ENCODE measurements around the gene TRIM68. TPM values are rescaled to one million over a fixed set of nuclear protein-coding genes. Genes with fewer than 3 reads are reported as not detected.

The TRIM68 gene
- 8.8 and 12.2 TPM in 2 replicates for total RNA-seq (2014; rRNA removed; shearing (Covaris generic))
- polyA plus RNA-seq (2015; cell fraction: cytosol; rRNA removed) = 12.1 and 20.5 TPM in 2 replicates
- 20.4 and 21.7 TPM in 2 replicates for polyA plus RNA-seq (2015; cell fraction: nucleus; rRNA removed)

GRCh38 chr11:4607781-4608666 lies at the start of gene TRIM68:
Gene TRIM68 (minus strand): TSS chr11:4608231. CDS start chr11:4605504, 2,727 bp downstream.
- DNase-seq (ENCODE audit: low read depth, low spot score) = peak; percentile 96
- in situ Hi-C loops (cut with HindIII; ENCODE audit: low pct_unique_long_range_greater_than_20kb, low sequenced_read_pairs) = no loop called here

- no peak for DNase-seq (ENCODE audit: low read depth, low spot score)
- in situ Hi-C loops (cut with HindIII; ENCODE audit: low pct_unique_long_range_greater_than_20kb, low sequenced_read_pairs) = no loop called here
Measured at GRCh38 chr11:4654635-4655369, 46.8 kb upstream of the TRIM68 start.

GRCh38 chr11:4647766-4648165 lies 39.7 kb upstream of the TRIM68 start:
- no peak for DNase-seq (ENCODE audit: low read depth, low spot score)
- in situ Hi-C loops (cut with HindIII; ENCODE audit: low pct_unique_long_range_greater_than_20kb, low sequenced_read_pairs) = no loop called here

GRCh38 chr11:4645974-4646373 lies 37.9 kb upstream of the TRIM68 start:
- no peak for DNase-seq (ENCODE audit: low read depth, low spot score)
- in situ Hi-C loops (cut with HindIII; ENCODE audit: low pct_unique_long_range_greater_than_20kb, low sequenced_read_pairs) = no loop called here

- no peak for DNase-seq (ENCODE audit: low read depth, low spot score)
- in situ Hi-C loops (cut with HindIII; ENCODE audit: low pct_unique_long_range_greater_than_20kb, low sequenced_read_pairs) = no loop called here
Measured at GRCh38 chr11:4644233-4644632, 36.2 kb upstream of the TRIM68 start.

GRCh38 chr11:4643682-4644081 lies 35.7 kb upstream of the TRIM68 start, which contains the start of gene OR51E1:
Gene OR51E1 (plus strand): TSS chr11:4643982. CDS start chr11:4652527, 8,545 bp downstream.
- no peak for DNase-seq (ENCODE audit: low read depth, low spot score)
- in situ Hi-C loops (cut with HindIII; ENCODE audit: low pct_unique_long_range_greater_than_20kb, low sequenced_read_pairs) = no loop called here

GRCh38 chr11:4643076-4643475 lies 35.0 kb upstream of the TRIM68 start:
- no peak for DNase-seq (ENCODE audit: low read depth, low spot score)
- in situ Hi-C loops (cut with HindIII; ENCODE audit: low pct_unique_long_range_greater_than_20kb, low sequenced_read_pairs) = no loop called here

- DNase-seq (ENCODE audit: low read depth, low spot score) = no peak
- in situ Hi-C loops (cut with HindIII; ENCODE audit: low pct_unique_long_range_greater_than_20kb, low sequenced_read_pairs) = no loop called here
Measured at GRCh38 chr11:4642043-4642442, 34.0 kb upstream of the TRIM68 start.

GRCh38 chr11:4641501-4641900 lies 33.5 kb upstream of the TRIM68 start:
- in situ Hi-C loops (cut with HindIII; ENCODE audit: low pct_unique_long_range_greater_than_20kb, low sequenced_read_pairs) = no loop called here
- no peak for DNase-seq (ENCODE audit: low read depth, low spot score)

GRCh38 chr11:4639931-4640330 lies 31.9 kb upstream of the TRIM68 start:
- in situ Hi-C loops (cut with HindIII; ENCODE audit: low pct_unique_long_range_greater_than_20kb, low sequenced_read_pairs) = no loop called here
- no peak for DNase-seq (ENCODE audit: low read depth, low spot score)

GRCh38 chr11:4637662-4638047 lies 29.6 kb upstream of the TRIM68 start:
- DNase-seq (ENCODE audit: low read depth, low spot score) = no peak
- in situ Hi-C loops (cut with HindIII; ENCODE audit: low pct_unique_long_range_greater_than_20kb, low sequenced_read_pairs) = no loop called here

GRCh38 chr11:4636962-4637661 lies 29.1 kb upstream of the TRIM68 start, which contains the start of gene OR51D1:
Gene OR51D1 (plus strand): TSS chr11:4637477. CDS start chr11:4639791, 2,314 bp downstream.
- in situ Hi-C loops (cut with HindIII; ENCODE audit: low pct_unique_long_range_greater_than_20kb, low sequenced_read_pairs) = no loop called here
- DNase-seq (ENCODE audit: low read depth, low spot score) = peak; percentile 78

- in situ Hi-C loops (cut with HindIII; ENCODE audit: low pct_unique_long_range_greater_than_20kb, low sequenced_read_pairs) = no loop called here
- DNase-seq (ENCODE audit: low read depth, low spot score) = no peak
Measured at GRCh38 chr11:4636136-4636535, 28.1 kb upstream of the TRIM68 start.

- in situ Hi-C loops (cut with HindIII; ENCODE audit: low pct_unique_long_range_greater_than_20kb, low sequenced_read_pairs) = no loop called here
- peak; percentile 84 for DNase-seq (ENCODE audit: low read depth, low spot score)
Measured at GRCh38 chr11:4626207-4627099, 18.4 kb upstream of the TRIM68 start.

- no peak for DNase-seq (ENCODE audit: low read depth, low spot score)
- in situ Hi-C loops (cut with HindIII; ENCODE audit: low pct_unique_long_range_greater_than_20kb, low sequenced_read_pairs) = no loop called here
Measured at GRCh38 chr11:4619514-4619913, 11.5 kb upstream of the TRIM68 start.

- no peak for DNase-seq (ENCODE audit: low read depth, low spot score)
- in situ Hi-C loops (cut with HindIII; ENCODE audit: low pct_unique_long_range_greater_than_20kb, low sequenced_read_pairs) = no loop called here
Measured at GRCh38 chr11:4615856-4616444, 7.9 kb upstream of the TRIM68 start.

- in situ Hi-C loops (cut with HindIII; ENCODE audit: low pct_unique_long_range_greater_than_20kb, low sequenced_read_pairs) = no loop called here
- DNase-seq (ENCODE audit: low read depth, low spot score) = no peak
Measured at GRCh38 chr11:4611986-4612385, 4.0 kb upstream of the TRIM68 start.

Measured in SK-MEL-5 (cell line).